ENCODE data around the gene PCDHA6.
"Not testable (repeated sequence)": the region's sequence is repeated elsewhere in the genome, so short reads cannot be mapped to it uniquely, and the experiment has no call there.

The PCDHA6 gene

GRCh38 chr5:140862441-140863295 lies 34.9 kb downstream of the PCDHA6 start:
- TF ChIP-seq, protein P1, sequence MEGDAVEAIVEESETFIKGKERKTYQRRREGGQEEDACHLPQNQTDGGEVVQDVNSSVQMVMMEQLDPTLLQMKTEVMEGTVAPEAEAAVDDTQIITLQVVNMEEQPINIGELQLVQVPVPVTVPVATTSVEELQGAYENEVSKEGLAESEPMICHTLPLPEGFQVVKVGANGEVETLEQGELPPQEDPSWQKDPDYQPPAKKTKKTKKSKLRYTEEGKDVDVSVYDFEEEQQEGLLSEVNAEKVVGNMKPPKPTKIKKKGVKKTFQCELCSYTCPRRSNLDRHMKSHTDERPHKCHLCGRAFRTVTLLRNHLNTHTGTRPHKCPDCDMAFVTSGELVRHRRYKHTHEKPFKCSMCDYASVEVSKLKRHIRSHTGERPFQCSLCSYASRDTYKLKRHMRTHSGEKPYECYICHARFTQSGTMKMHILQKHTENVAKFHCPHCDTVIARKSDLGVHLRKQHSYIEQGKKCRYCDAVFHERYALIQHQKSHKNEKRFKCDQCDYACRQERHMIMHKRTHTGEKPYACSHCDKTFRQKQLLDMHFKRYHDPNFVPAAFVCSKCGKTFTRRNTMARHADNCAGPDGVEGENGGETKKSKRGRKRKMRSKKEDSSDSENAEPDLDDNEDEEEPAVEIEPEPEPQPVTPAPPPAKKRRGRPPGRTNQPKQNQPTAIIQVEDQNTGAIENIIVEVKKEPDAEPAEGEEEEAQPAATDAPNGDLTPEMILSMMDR (IDR thresholded peaks at IDR 0.05; ENCODE audit: borderline replicate concordance, control extremely low read depth, extremely low read depth, insufficient read depth, missing control alignments) = no peak
- no peak for DNase-seq (ENCODE audit: low spot score)

GRCh38 chr5:140868721-140869554 lies 41.2 kb downstream of the PCDHA6 start, which contains the start of gene PCDHA11:
Gene PCDHA11 (plus strand): TSS chr5:140868957. CDS start chr5:140869104, 147 bp downstream.
- in situ Hi-C loops (cut with MboI; ENCODE audit: low sequenced_read_pairs, unreplicated experiment) = no loop called here
- no peak for DNase-seq (ENCODE audit: low spot score)
- TF ChIP-seq, protein P1 (IDR thresholded peaks at IDR 0.05; ENCODE audit: borderline replicate concordance, control extremely low read depth, extremely low read depth, insufficient read depth, missing control alignments) = no peak

More at GRCh38 chr5:140862441-140863295, 34.9 kb downstream of the PCDHA6 start:
- in situ Hi-C loops (cut with MboI; ENCODE audit: low sequenced_read_pairs, unreplicated experiment) = no loop called here

DNA sequence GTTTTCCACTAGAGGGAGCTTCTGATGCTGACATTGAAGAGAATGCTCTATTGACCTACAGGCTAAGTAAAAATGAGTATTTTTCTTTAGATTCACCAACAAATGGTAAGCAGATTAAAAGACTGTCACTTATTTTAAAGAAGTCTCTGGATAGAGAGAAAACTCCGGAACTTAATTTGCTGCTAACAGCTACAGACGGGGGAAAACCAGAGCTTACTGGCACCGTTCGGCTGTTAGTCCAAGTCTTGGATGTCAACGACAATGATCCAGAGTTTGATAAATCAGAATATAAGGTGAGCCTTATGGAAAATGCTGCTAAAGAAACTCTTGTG lies 41.8 kb downstream of the PCDHA6 start:
- TF ChIP-seq, protein P1 (IDR thresholded peaks at IDR 0.05; ENCODE audit: borderline replicate concordance, control extremely low read depth, extremely low read depth, insufficient read depth, missing control alignments) = no peak
- in situ Hi-C loops (cut with MboI; ENCODE audit: low sequenced_read_pairs, unreplicated experiment) = no loop called here

DNA sequence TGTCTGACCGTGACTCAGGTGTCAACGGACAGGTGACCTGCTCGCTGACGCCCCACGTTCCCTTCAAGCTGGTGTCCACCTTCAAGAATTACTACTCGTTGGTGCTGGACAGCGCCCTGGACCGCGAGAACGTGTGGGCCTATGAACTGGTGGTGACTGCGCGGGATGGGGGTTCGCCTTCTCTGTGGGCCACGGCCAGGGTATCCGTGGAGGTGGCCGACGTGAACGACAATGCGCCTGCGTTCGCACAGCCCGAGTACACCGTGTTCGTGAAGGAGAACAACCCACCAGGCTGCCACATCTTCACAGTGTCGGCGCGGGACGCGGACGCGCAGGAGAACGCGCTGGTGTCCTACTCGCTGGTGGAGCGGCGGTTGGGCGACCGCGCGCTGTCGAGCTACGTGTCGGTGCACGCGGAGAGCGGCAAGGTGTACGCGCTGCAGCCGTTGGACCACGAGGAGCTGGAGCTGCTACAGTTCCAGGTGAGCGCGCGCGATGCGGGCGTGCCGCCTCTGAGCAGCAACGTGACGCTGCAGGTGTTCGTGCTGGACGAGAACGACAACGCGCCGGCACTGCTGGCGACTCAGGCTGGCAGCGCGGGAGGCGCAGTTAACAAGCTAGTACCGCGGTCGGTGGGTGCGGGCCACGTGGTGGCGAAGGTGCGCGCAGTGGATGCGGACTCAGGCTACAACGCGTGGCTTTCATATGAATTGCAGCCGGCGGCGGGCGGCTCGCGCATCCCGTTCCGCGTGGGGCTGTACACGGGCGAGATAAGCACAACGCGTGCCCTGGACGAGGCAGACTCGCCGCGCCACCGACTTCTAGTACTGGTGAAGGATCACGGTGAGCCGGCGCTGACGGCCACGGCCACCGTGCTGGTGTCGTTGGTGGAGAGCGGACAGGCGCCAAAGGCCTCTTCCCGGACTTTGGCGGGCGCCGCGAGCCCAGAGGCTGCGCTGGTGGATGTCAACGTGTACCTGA lies 42.8 kb downstream of the PCDHA6 start:
- in situ Hi-C loops (cut with MboI; ENCODE audit: low sequenced_read_pairs, unreplicated experiment) = no loop called here
- TF ChIP-seq, protein P1 (IDR thresholded peaks at IDR 0.05; ENCODE audit: borderline replicate concordance, control extremely low read depth, extremely low read depth, insufficient read depth, missing control alignments) = no peak
- DNase-seq (ENCODE audit: low spot score) = no peak

More for the DNA sequence above, 41.8 kb downstream of the PCDHA6 start:
- no peak for DNase-seq (ENCODE audit: low spot score)

DNA sequence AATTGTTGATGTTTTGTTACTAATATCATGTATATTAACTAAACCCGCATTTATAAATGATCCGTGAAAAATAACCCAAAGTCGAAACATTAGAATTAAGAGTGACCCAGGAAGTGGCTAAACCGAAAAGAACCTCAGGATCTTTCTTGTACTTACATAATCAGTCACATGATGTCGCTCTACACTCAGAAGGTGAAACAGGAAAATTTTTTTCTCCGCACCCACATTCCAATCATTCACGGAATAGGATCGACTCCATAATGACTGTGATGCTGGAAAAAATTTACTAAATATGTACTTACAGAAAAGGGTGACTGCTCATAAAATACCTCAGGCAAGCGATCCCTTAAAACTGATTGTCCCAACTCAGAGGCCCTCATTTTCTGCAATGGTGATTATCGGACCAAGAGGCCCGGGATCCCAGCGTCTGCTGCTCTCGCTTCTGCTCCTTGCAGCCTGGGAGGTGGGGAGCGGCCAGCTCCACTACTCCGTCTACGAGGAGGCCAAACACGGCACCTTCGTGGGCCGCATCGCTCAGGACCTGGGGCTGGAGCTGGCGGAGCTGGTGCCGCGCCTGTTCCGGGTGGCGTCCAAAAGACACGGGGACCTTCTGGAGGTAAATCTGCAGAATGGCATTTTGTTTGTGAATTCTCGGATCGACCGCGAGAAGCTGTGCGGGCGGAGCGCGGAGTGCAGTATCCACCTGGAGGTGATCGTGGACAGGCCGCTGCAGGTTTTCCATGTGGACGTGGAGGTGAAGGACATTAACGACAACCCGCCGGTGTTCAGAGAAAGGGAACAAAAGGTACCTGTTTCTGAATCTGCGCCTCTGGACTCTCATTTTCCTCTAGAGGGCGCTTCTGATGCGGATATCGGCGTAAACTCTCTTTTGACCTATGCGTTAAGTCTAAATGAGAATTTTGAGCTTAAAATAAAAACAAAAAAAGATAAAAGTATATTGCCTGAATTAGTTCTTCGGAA lies 47.6 kb downstream of the PCDHA6 start, which contains the start of gene PCDHA12:
Gene PCDHA12 (plus strand): TSS at position 224 of the 981 bp plus-strand sequence. CDS start 165 bp downstream, at position 389.
- no peak for DNase-seq (ENCODE audit: low spot score)
- in situ Hi-C loops (cut with MboI; ENCODE audit: low sequenced_read_pairs, unreplicated experiment) = no loop called here
- TF ChIP-seq, protein P1 (IDR thresholded peaks at IDR 0.05; ENCODE audit: borderline replicate concordance, control extremely low read depth, extremely low read depth, insufficient read depth, missing control alignments) = no peak

DNA sequence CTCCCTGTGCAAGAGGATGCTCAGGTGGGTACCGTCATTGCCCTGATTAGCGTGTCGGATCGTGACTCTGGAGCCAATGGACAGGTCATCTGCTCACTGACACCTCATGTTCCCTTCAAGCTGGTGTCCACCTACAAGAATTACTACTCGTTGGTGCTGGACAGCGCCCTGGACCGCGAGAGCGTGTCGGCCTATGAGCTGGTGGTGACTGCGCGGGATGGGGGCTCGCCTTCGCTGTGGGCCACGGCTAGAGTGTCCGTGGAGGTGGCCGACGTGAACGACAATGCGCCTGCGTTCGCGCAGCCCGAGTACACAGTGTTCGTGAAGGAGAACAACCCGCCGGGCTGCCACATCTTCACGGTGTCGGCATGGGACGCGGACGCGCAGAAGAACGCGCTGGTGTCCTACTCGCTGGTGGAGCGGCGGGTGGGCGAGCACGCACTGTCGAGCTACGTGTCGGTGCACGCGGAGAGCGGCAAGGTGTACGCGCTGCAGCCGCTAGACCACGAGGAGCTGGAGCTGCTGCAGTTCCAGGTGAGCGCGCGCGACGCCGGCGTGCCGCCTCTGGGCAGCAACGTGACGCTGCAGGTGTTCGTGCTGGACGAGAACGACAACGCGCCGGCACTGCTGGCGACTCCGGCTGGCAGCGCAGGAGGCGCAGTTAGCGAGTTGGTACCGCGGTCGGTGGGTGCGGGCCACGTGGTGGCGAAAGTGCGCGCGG lies 48.9 kb downstream of the PCDHA6 start:
- in situ Hi-C loops (cut with MboI; ENCODE audit: low sequenced_read_pairs, unreplicated experiment) = not testable (repeated sequence)

More for the DNA sequence above, 48.9 kb downstream of the PCDHA6 start:
- DNase-seq (ENCODE audit: low spot score) = not testable (repeated sequence)

Measured in GM13976 (cell line).